C4-2B (cell line): Measurements from ENCODE around the gene TNFRSF18.

Experiments used
- ZFX ChIP-seq: fragments of 450-650 bp; IDR thresholded peaks from 2 replicates; pipeline ENCODE4 v1.6.1; 2017
- TF ChIP-seq, protein P1 (sequence below): fragments of 450-650 bp; conservative IDR thresholded peaks from 2 replicates; pipeline ENCODE4 v1.5.1; 2017; ENCODE audit warnings: mild to moderate bottlenecking

DNA sequence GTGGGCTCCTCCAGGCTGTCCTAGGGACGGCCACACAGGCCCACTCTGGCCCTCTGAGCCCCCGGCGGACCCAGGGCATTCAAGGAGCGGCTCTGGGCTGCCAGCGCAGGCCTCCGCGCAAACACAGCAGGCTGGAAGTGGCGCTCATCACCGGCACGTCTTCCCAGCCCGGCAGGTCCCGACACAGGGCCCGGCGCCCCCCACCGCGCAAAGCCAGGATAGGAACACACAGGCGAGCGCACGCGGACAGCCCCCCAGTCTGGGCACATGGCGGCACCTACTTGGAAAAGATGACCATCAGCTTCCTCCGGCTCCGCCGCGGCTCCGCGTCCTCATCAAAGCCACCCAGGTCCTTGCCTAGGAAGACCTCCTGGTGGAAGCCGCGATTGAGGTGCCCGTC, 21.8 kb upstream of the TNFRSF18 start:
- TF ChIP-seq, protein P1, sequence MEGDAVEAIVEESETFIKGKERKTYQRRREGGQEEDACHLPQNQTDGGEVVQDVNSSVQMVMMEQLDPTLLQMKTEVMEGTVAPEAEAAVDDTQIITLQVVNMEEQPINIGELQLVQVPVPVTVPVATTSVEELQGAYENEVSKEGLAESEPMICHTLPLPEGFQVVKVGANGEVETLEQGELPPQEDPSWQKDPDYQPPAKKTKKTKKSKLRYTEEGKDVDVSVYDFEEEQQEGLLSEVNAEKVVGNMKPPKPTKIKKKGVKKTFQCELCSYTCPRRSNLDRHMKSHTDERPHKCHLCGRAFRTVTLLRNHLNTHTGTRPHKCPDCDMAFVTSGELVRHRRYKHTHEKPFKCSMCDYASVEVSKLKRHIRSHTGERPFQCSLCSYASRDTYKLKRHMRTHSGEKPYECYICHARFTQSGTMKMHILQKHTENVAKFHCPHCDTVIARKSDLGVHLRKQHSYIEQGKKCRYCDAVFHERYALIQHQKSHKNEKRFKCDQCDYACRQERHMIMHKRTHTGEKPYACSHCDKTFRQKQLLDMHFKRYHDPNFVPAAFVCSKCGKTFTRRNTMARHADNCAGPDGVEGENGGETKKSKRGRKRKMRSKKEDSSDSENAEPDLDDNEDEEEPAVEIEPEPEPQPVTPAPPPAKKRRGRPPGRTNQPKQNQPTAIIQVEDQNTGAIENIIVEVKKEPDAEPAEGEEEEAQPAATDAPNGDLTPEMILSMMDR = no peak
- no peak for TF ChIP-seq ZFX
